ENCODE measurements around the gene MCM10.

Gene MCM10

DNA sequence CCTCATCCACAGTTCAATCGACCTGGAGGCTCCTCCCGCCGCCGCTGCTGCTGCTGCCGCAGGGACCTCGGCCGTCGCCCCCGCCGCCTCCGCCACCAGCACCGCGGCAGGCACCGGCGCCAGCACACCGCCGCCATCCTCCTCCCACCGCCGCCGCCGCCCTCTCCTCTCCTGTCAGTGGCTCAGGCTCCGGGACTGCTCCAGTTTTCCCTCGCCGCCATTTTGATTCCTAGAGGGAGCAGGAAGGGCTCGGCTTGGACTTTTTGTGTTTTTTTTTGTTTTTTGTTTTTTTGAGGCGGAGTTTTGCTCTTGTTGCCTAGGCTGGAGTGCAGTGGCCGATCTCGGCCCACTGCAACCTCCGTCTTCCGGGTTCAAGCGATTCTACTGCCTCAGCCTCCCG is 3.0 kb upstream of the MCM10 start:
- peak overlapping the region; percentile 49 for H3K4me2 ChIP-seq (ENCODE audit: low read length)
- no peaks in the 10 kb centered on the region for H3K9me2 ChIP-seq (replicated peaks; ENCODE audit: control insufficient read depth, low read length)
- peaks cover 13% of the 10 kb centered on the region for H3K36me3 ChIP-seq (ENCODE audit: control insufficient read depth, low read length)
- H3K27ac ChIP-seq (ENCODE audit: low read depth, low read length), result no peak overlapping the region
- H3K4me1 ChIP-seq (ENCODE audit: control insufficient read depth, low read length), result peaks cover 30% of the 10 kb centered on the region
- TF ChIP-seq EZH2phosphoT487 (IDR thresholded peaks at IDR 0.05; ENCODE audit: borderline replicate concordance, low read length), result no peak
- TF ChIP-seq, protein P1, sequence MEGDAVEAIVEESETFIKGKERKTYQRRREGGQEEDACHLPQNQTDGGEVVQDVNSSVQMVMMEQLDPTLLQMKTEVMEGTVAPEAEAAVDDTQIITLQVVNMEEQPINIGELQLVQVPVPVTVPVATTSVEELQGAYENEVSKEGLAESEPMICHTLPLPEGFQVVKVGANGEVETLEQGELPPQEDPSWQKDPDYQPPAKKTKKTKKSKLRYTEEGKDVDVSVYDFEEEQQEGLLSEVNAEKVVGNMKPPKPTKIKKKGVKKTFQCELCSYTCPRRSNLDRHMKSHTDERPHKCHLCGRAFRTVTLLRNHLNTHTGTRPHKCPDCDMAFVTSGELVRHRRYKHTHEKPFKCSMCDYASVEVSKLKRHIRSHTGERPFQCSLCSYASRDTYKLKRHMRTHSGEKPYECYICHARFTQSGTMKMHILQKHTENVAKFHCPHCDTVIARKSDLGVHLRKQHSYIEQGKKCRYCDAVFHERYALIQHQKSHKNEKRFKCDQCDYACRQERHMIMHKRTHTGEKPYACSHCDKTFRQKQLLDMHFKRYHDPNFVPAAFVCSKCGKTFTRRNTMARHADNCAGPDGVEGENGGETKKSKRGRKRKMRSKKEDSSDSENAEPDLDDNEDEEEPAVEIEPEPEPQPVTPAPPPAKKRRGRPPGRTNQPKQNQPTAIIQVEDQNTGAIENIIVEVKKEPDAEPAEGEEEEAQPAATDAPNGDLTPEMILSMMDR (IDR thresholded peaks at IDR 0.05; ENCODE audit: low read depth, low read length, poor library complexity, severe bottlenecking), result no peak
- no peaks in the 10 kb centered on the region for H3K9me3 ChIP-seq (ENCODE audit: control insufficient read depth, insufficient read depth, low read length)
- H4K20me1 ChIP-seq (ENCODE audit: control insufficient read depth, insufficient read depth, low read depth, low read length), result 0 out of 2 replicates have a peak, but pooled peaks cover 7% of the 10 kb centered on the region
- H3F3A ChIP-seq (ENCODE audit: control insufficient read depth, insufficient read depth), result 0 out of 2 replicates have a peak, but pooled peaks cover 2% of the 10 kb centered on the region
- H3K4me3 ChIP-seq (ENCODE audit: low read length), result peak overlapping the region; percentile 60
- H3K79me2 ChIP-seq (ENCODE audit: control insufficient read depth, low read length), result peaks cover 20% of the 10 kb centered on the region
- no peaks in the 10 kb centered on the region for H3K27me3 ChIP-seq (ENCODE audit: control insufficient read depth, low read length)

DNA sequence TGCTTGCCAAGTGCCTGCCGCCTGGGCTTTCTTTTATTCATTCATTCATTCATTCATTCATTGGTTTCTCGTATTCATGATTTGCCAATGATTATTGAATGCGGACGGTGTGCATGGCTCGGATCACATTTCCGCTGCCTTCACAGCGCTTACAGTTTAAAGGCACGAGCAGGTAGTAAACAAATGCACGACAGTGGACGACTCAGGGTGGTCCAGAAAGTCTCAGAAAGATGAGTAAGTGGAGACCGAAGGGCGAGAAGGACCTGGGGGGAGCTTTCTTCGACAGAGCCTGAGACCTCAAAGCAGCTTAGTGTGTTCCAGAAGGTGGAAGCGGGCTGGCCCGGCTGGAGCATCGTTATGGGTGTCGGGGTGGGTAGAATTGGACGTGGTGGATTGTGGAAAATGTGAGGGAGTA is 506 bp downstream of the MCM10 start:
- TF ChIP-seq EZH2phosphoT487 (IDR thresholded peaks at IDR 0.05; ENCODE audit: borderline replicate concordance, low read length), result no peak
- TF ChIP-seq, protein P1 (IDR thresholded peaks at IDR 0.05; ENCODE audit: low read depth, low read length, poor library complexity, severe bottlenecking), result no peak

DNA sequence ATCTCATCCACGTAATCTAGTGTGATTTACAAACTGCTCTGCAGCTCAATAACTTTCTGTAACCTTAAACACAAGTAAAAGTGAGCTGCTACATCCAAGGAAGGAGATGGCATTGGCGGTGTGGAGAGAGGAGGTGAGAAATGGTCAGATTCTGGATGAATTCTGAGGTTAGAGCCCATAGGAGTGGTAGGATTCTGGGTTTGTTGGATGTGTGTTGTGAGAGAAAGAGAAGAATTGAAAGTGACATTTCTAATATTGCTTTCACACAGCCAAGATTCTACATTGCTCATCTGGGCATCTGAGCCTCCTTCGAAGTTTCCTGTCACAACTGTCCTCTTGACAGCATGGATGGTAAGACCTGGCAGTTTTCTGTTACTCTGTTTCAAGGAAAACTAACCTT is 2.5 kb downstream of the MCM10 start:
- Histone ChIP-seq H4K20me1 (ENCODE audit: control insufficient read depth, insufficient read depth, low read depth, low read length) (peaks cover 12% of the 10 kb centered on the region; the same call in 1 of the 2 replicates), H3K9me2 (replicated peaks; ENCODE audit: control insufficient read depth, low read length) (no peaks in the 10 kb centered on the region), H3K36me3 (ENCODE audit: control insufficient read depth, low read length) (peaks cover 63% of the 10 kb centered on the region), H3K4me2 (ENCODE audit: low read length) (no peak overlapping the region; the same call in 1 of the 2 replicates), H3F3A (ENCODE audit: control insufficient read depth, insufficient read depth) (0 out of 2 replicates have a peak, but pooled peaks cover 2% of the 10 kb centered on the region), H3K79me2 (ENCODE audit: control insufficient read depth, low read length) (peaks cover 72% of the 10 kb centered on the region), H3K27me3 (ENCODE audit: control insufficient read depth, low read length) (no peaks in the 10 kb centered on the region), H3K4me3 (ENCODE audit: low read length) (no peak overlapping the region), H3K27ac (ENCODE audit: low read depth, low read length) (no peak overlapping the region), H3K4me1 (ENCODE audit: control insufficient read depth, low read length) (peaks cover 29% of the 10 kb centered on the region), H3K9me3 (ENCODE audit: control insufficient read depth, insufficient read depth, low read length) (no peaks in the 10 kb centered on the region)
- TF ChIP-seq, protein P1 (IDR thresholded peaks at IDR 0.05; ENCODE audit: low read depth, low read length, poor library complexity, severe bottlenecking), result no peak
- no peak for TF ChIP-seq EZH2phosphoT487 (IDR thresholded peaks at IDR 0.05; ENCODE audit: borderline replicate concordance, low read length)

More for the DNA sequence above, 506 bp downstream of the MCM10 start:
- Histone ChIP-seq H3K27me3 (ENCODE audit: control insufficient read depth, low read length) (no peaks in the 10 kb centered on the region), H3K4me3 (ENCODE audit: low read length) (peak overlapping the region; percentile 94), H3K9me3 (ENCODE audit: control insufficient read depth, insufficient read depth, low read length) (no peaks in the 10 kb centered on the region), H3K4me2 (ENCODE audit: low read length) (peak overlapping the region; percentile 85), H3K36me3 (ENCODE audit: control insufficient read depth, low read length) (peaks cover 44% of the 10 kb centered on the region), H3K9me2 (replicated peaks; ENCODE audit: control insufficient read depth, low read length) (no peaks in the 10 kb centered on the region), H3K27ac (ENCODE audit: low read depth, low read length) (peak overlapping the region; percentile 42), H3K79me2 (ENCODE audit: control insufficient read depth, low read length) (peaks cover 52% of the 10 kb centered on the region), H3F3A (ENCODE audit: control insufficient read depth, insufficient read depth) (0 out of 2 replicates have a peak, but pooled peaks cover 2% of the 10 kb centered on the region), H4K20me1 (ENCODE audit: control insufficient read depth, insufficient read depth, low read depth, low read length) (peaks cover 9% of the 10 kb centered on the region; the same call in 1 of the 2 replicates), H3K4me1 (ENCODE audit: control insufficient read depth, low read length) (peaks cover 35% of the 10 kb centered on the region)
